ENCODE data around the gene CDK18.

Gene CDK18

DNA sequence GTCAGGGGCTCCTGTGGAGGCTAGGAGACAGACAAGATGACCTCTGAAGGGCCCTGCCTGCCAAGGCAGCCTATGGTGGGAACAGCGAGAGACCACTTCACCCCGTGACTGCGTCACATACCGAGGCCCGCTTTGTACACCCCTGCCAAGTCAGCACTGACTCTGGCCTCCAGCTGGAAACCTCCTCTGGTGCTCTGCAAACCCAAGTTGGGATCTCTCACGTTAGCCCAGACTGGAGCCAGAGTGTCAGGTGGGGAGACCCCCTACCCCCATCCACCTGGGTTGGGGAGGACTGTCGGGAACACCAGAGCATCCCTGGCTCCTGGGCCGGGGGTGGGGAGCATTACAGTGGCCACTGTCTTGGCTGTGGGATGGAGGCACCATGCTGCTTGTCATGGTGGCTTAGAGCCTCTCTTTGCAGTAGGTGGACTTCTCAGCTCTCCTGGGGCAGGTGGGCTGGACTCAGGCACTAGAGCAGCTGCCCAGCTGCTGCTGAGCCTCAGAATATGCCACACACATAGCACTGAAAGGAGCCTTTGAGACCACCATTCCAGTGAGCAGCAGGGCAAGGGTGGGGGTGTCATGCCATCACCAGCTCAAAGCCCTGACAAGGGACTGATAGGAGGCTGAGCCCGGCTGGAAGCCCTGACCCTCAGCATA, 77.0 kb downstream of the CDK18 start:
- Histone ChIP-seq H3K4me1 (ENCODE audit: control insufficient read depth in 1 of 2, insufficient read depth in 1 of 2, low read depth in 1 of 2, low read length in 1 of 2) (no peaks in the 10 kb centered on the region), H3K36me3 (no peaks in the 10 kb centered on the region), H3K9me3 (no peaks in the 10 kb centered on the region), H3K27me3 (peaks cover 66% of the 10 kb centered on the region), H3K27ac (no peak overlapping the region), H3K4me3 (ENCODE audit: low read depth in 1 of 2, low read length in 1 of 2) (no peak overlapping the region)
- no peak for TF ChIP-seq CTCF (IDR thresholded peaks at IDR 0.05)

- H3K4me3 ChIP-seq (ENCODE audit: low read depth in 1 of 2, low read length in 1 of 2): no peak overlapping the region
- no peak for TF ChIP-seq CTCF (IDR thresholded peaks at IDR 0.05)
Measured at GRCh38 chr1:205582046-205582445, 77.6 kb downstream of the CDK18 start.

More at GRCh38 chr1:205582046-205582445, 77.6 kb downstream of the CDK18 start:
- H3K4me1 ChIP-seq (ENCODE audit: control insufficient read depth in 1 of 2, insufficient read depth in 1 of 2, low read depth in 1 of 2, low read length in 1 of 2): no peaks in the 10 kb centered on the region
- no peaks in the 10 kb centered on the region for H3K36me3 ChIP-seq
- H3K27ac ChIP-seq: no peak overlapping the region
- no peaks in the 10 kb centered on the region for H3K9me3 ChIP-seq
- peaks cover 61% of the 10 kb centered on the region for H3K27me3 ChIP-seq

Data from neutrophil (primary cell).